Activated CD4-positive, alpha-beta memory T cell treated with anti-CD3 and anti-CD28 coated beads for 36 hours (primary cell): ENCODE results near the gene HOXA4. TPM values are rescaled to one million over a fixed set of nuclear protein-coding genes. Genes with fewer than 3 reads are reported as not detected.

ENCODE experiments used
- CTCF ChIA-PET: fragments of 350-600 bp; sonication (Branson Sonifier 250); formaldehyde crosslinking; loops from one replicate; lab custom pipeline; 2021; ENCODE audit warnings: antibody characterized with exemption, inconsistent platforms; lab: Charles Lee
- POLR2A ChIA-PET: fragments of 350-600 bp; sonication (Branson Sonifier 250); formaldehyde crosslinking; loops from one replicate; lab custom pipeline; 2021; ENCODE audit warnings: antibody characterized with exemption; lab: Charles Lee
- DNase-seq: peaks from one replicate; pipeline ENCODE4 v3.0.0-alpha.2; 2020
- H3K27ac Mint-ChIP-seq: one replicate; pipeline ENCODE4 v1.8.0; 2021; ENCODE audit warnings: mixed read lengths
- H3K27me3 Mint-ChIP-seq: one replicate; pipeline ENCODE4 v1.8.0; 2021; ENCODE audit warnings: mixed read lengths
- H3K36me3 Mint-ChIP-seq: one replicate; pipeline ENCODE4 v1.8.0; 2021; ENCODE audit warnings: mixed read lengths
- H3K4me1 Mint-ChIP-seq: one replicate; pipeline ENCODE4 v1.8.0; 2021; ENCODE audit warnings: low read depth, mixed read lengths
- H3K4me3 Mint-ChIP-seq: one replicate; pipeline ENCODE4 v1.8.0; 2021; ENCODE audit warnings: mild to moderate bottlenecking, mixed read lengths
- H3K9me3 Mint-ChIP-seq: one replicate; pipeline ENCODE4 v1.8.0; 2021; ENCODE audit warnings: mixed read lengths
- intact Hi-C: fragments of 100-400 bp; cut with micrococcal nuclease; formaldehyde crosslinking; loops from one replicate; pipeline ENCODE4 v1.15.1; 2023
- total RNA-seq, 2 experiments: library from RNA; stranded (reverse); gene quantifications; one replicate each; pipeline ENCODE4 v1.2.3, GENCODE V29; 2021

HOXA4 gene
- total RNA-seq, 2 experiments from 2014 or later: not detected

- H3K27ac Mint-ChIP-seq: no peak overlapping the region
- no peak overlapping the region for H3K4me3 Mint-ChIP-seq
- peaks cover 26% of the 10 kb centered on the region for H3K27me3 Mint-ChIP-seq
- ChIA-PET POLR2A (no interaction called here), CTCF (no interaction called here)
- H3K36me3 Mint-ChIP-seq: peaks cover 2% of the 10 kb centered on the region
- DNase-seq: no peak
- no peaks in the 10 kb centered on the region for H3K9me3 Mint-ChIP-seq
- peaks cover 15% of the 10 kb centered on the region for H3K4me1 Mint-ChIP-seq
- intact Hi-C loops: no loop called here
Observed at GRCh38 chr7:27106901-27107240, 23.7 kb downstream of the HOXA4 start.

- peaks cover 6% of the 10 kb centered on the region for H3K36me3 Mint-ChIP-seq
- H3K9me3 Mint-ChIP-seq: no peaks in the 10 kb centered on the region
- H3K4me1 Mint-ChIP-seq: peaks cover 19% of the 10 kb centered on the region
- POLR2A ChIA-PET: no interaction called here
- peaks cover 30% of the 10 kb centered on the region for H3K27me3 Mint-ChIP-seq
- CTCF ChIA-PET: no interaction called here
- H3K4me3 Mint-ChIP-seq: no peak overlapping the region
- intact Hi-C loops: no loop called here
- DNase-seq: no peak
- H3K27ac Mint-ChIP-seq: no peak overlapping the region
Observed at GRCh38 chr7:27106181-27106900, 24.2 kb downstream of the HOXA4 start.

GRCh38 chr7:27105301-27106031, 25.1 kb downstream of the HOXA4 start:
- intact Hi-C loops: no loop called here
- H3K9me3 Mint-ChIP-seq: no peaks in the 10 kb centered on the region
- H3K27me3 Mint-ChIP-seq: peaks cover 35% of the 10 kb centered on the region
- no peak overlapping the region for H3K4me3 Mint-ChIP-seq
- peaks cover 8% of the 10 kb centered on the region for H3K36me3 Mint-ChIP-seq
- CTCF ChIA-PET: no interaction called here
- POLR2A ChIA-PET: no interaction called here
- DNase-seq: no peak
- H3K4me1 Mint-ChIP-seq: peaks cover 19% of the 10 kb centered on the region
- H3K27ac Mint-ChIP-seq: no peak overlapping the region

GRCh38 chr7:27104341-27105058, 26.1 kb downstream of the HOXA4 start:
- Mint-ChIP-seq H3K9me3 (no peaks in the 10 kb centered on the region), H3K4me3 (no peak overlapping the region), H3K36me3 (peaks cover 11% of the 10 kb centered on the region), H3K27ac (no peak overlapping the region), H3K4me1 (peaks cover 19% of the 10 kb centered on the region), H3K27me3 (peaks cover 39% of the 10 kb centered on the region)
- CTCF ChIA-PET: no interaction called here
- intact Hi-C loops: no loop called here
- POLR2A ChIA-PET: no interaction called here
- no peak for DNase-seq

GRCh38 chr7:27103489-27104226, 26.9 kb downstream of the HOXA4 start:
- H3K27me3 Mint-ChIP-seq: peaks cover 43% of the 10 kb centered on the region
- H3K4me3 Mint-ChIP-seq: no peak overlapping the region
- peaks cover 20% of the 10 kb centered on the region for H3K4me1 Mint-ChIP-seq
- CTCF ChIA-PET: no interaction called here
- no peak for DNase-seq
- intact Hi-C loops: no loop called here
- H3K9me3 Mint-ChIP-seq: no peaks in the 10 kb centered on the region
- H3K27ac Mint-ChIP-seq: no peak overlapping the region
- peaks cover 12% of the 10 kb centered on the region for H3K36me3 Mint-ChIP-seq
- POLR2A ChIA-PET: no interaction called here

GRCh38 chr7:27102581-27103442, 27.7 kb downstream of the HOXA4 start, which contains the start of gene HOXA2:
HOXA2 (minus strand) TSS chr7:27102683; CDS start chr7:27102500, 183 bp downstream.
- peaks cover 45% of the 10 kb centered on the region for H3K27me3 Mint-ChIP-seq
- peaks cover 12% of the 10 kb centered on the region for H3K36me3 Mint-ChIP-seq
- DNase-seq: no peak
- peaks cover 23% of the 10 kb centered on the region for H3K4me1 Mint-ChIP-seq
- POLR2A ChIA-PET: no interaction called here
- CTCF ChIA-PET: no interaction called here
- intact Hi-C loops: no loop called here
- no peak within 1 kb of the TSS for H3K27ac Mint-ChIP-seq
- H3K4me3 Mint-ChIP-seq: no peak within 1 kb of the TSS
- no peaks in the 10 kb centered on the region for H3K9me3 Mint-ChIP-seq

- Mint-ChIP-seq H3K9me3 (no peaks in the 10 kb centered on the region), H3K4me1 (peaks cover 29% of the 10 kb centered on the region), H3K27ac (no peak overlapping the region), H3K27me3 (peaks cover 50% of the 10 kb centered on the region), H3K36me3 (peaks cover 12% of the 10 kb centered on the region), H3K4me3 (no peak overlapping the region)
- intact Hi-C loops: no loop called here
- no peak for DNase-seq
- POLR2A ChIA-PET: no interaction called here
- CTCF ChIA-PET: no interaction called here
Observed at GRCh38 chr7:27101957-27102580, 28.5 kb downstream of the HOXA4 start.

GRCh38 chr7:27101171-27101956, 29.2 kb downstream of the HOXA4 start:
- H3K27me3 Mint-ChIP-seq: peaks cover 51% of the 10 kb centered on the region
- peaks cover 30% of the 10 kb centered on the region for H3K4me1 Mint-ChIP-seq
- ChIA-PET CTCF (interaction anchor here (0.5 kb wide), 1 partner anchor 11 kb away, joined by 3 read pairs; no protein-coding TSS in a partner anchor), POLR2A (interaction anchor here (1.4 kb wide), 1 partner anchor 9 kb away, joined by 3 read pairs; no protein-coding TSS in a partner anchor)
- no peak for DNase-seq
- no peaks in the 10 kb centered on the region for H3K9me3 Mint-ChIP-seq
- intact Hi-C loops: no loop called here
- H3K4me3 Mint-ChIP-seq: no peak overlapping the region
- no peak overlapping the region for H3K27ac Mint-ChIP-seq
- H3K36me3 Mint-ChIP-seq: peaks cover 12% of the 10 kb centered on the region

GRCh38 chr7:27100694-27101170, 29.8 kb downstream of the HOXA4 start:
- Mint-ChIP-seq H3K4me3 (no peak overlapping the region), H3K27me3 (peaks cover 51% of the 10 kb centered on the region), H3K9me3 (no peaks in the 10 kb centered on the region), H3K27ac (no peak overlapping the region), H3K4me1 (peaks cover 30% of the 10 kb centered on the region), H3K36me3 (peaks cover 12% of the 10 kb centered on the region)
- ChIA-PET POLR2A (interaction anchor here (1.4 kb wide), 1 partner anchor 8 kb away, joined by 3 read pairs; no protein-coding TSS in a partner anchor), CTCF (interaction anchor here (0.5 kb wide), 1 partner anchor 10 kb away, joined by 3 read pairs; no protein-coding TSS in a partner anchor)
- intact Hi-C loops: no loop called here
- no peak for DNase-seq
